Stimulated activated CD8-positive, alpha-beta memory T cell treated with anti-CD3 and anti-CD28 coated beads, Interleukin-7, amount 100 ng/mL, for 24 hours (primary cell): ENCODE measurements around the gene FCGBP.

Experiments
- DNase-seq: peaks from one replicate; pipeline ENCODE4 v3.0.0-alpha.2; 2020; ENCODE audit warnings: low read depth

The FCGBP gene

DNA sequence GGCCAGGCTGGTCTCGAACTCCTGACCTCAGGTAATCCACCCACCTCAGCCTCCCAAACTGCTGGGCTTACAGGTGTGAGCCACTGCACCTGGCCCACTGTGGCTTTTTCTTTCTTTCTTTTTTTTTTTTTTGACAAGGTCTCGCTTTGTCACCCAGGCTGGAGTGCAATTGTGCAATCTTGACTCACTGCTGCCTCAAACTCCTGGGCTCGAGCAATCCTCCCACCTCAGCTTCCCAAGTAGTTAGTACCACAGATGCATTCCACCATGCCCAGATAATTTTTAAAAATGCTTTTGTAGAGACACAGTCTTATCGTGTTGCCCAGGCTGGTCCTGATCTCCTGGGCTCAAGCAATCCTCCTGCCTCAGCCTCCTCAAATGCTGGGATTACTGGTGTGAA is 12.1 kb upstream of the FCGBP start:
- DNase-seq = no peak

DNA sequence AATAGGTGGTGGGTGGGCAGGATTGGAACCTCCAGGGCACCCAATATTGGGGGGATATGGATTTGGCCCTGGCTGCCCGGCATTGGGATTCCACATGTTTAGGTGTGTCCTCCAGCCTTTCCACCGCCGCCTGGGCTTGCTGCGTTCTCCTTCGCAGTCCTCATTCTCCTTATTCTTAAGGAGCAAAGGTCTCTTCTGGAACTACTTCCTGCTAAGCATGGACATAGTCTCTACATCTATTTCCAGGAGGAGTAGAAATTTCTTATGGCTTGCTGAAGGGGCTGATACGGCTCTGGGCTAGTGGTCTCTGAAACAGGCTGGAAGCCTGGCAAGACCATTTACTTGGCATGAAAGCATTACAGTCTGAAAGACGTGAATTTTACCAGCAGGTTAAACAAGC is 9.2 kb upstream of the FCGBP start:
- DNase-seq = no peak

DNA sequence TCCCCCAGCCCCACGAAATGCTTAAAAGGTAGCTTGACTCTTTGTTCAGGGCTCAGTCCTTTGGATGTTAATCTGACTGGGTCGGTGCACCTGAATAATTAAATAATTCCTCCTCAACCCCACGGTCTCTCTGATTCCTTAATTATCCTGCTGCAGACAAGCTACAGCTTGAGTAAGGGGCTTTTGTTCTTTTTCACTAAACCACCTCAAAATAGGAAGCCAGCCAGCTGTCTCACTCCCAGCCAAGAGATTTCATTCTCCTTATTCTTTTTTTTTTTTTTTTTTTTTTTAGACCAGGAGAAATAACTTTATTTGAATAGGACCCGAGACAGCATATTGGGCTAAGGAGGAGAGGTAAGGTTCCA is 7.9 kb upstream of the FCGBP start:
- DNase-seq = no peak

DNA sequence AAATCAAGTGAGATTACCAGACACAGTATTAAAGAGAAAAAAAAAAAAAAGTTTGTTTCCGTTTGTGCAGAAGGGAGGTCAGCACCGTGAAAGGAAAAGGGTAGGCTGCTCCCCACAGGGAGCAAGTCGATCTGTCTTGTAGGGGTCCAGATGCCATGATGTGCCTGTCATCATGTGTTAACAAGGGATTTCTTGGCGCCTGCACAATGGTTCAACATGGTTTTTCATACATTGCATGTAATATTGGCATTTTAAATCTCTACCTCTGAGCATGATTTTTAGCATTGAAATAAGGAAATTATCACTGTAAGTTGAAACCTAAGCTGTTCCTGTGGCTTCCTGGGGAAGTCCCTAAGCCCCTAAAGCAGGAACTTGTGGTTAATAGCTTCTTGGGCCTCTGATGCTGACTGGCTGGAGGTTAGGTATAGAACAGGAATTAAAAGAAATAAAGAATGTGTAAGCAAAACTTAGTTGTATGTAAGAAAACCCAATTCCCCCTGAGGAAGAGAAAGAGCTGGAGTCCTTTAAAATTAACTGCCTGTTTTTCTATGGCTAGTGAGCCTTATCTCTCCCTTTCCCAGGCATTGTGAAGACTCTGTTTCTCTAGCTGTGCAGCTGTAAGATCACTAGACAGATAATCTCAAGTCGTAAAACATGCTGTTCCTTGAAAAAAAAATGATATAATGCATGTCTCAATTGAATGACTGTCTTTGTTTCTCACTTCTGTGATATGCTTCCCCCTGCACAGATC is 7.4 kb upstream of the FCGBP start:
- no peak for DNase-seq

GRCh38 chr19:39941151-39941550 is 6.7 kb upstream of the FCGBP start:
- DNase-seq = no peak

GRCh38 chr19:39940221-39940833 is 5.9 kb upstream of the FCGBP start:
- no peak for DNase-seq

DNA sequence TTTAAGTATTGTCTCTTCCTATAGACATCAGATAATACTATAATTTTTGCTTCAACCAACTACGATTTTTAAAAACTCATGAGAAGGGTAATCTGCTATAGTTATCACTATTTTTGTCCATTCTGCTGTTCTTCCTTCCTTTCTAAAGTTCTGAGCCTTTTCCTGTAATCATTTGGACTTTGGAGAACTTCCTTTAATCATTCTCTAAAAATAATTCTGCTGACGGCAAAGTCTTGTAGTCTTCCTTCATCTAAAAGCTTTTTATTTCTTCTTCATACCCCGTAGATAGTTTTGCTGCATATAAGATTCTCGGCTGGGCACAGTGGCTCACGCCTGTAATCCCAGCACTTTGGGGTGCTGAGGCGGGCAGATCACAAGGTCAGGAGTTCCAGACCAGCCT is 5.1 kb upstream of the FCGBP start:
- DNase-seq = no peak

GRCh38 chr19:39937787-39938186 is 3.4 kb upstream of the FCGBP start:
- no peak for DNase-seq

DNA sequence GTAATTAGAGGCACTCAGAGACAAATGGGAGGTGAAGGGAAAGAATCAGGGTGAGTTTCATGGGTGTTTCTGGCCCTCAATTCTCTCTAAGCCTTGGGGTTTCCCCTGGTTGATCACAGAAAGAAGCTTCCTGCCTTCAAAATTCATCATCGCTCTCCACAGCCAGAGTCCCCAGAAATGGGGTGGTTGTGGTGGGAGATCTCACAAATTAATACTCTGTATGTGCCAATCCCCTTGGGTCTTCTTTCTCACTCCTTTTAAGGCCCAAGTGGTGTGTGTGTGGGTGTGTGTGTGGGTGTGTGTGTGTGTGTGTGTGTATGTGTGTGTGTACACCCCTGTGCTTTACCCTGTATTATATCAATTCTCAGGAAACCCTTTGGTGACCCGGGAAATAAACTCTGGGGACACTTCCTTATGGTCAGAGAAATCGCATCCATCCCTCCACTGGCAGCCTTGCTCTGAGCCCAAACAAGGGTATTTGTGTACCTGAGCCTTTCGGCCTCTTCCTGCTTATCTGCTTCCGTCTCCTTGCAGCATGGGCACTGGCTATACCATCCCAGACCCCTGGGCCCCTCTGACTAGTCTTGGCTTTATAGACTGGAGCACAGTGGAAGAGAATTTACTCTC is 2.8 kb upstream of the FCGBP start:
- DNase-seq = peak; percentile 10

- no peak for DNase-seq
Observed at GRCh38 chr19:39936622-39937021, 2.2 kb upstream of the FCGBP start.

DNA sequence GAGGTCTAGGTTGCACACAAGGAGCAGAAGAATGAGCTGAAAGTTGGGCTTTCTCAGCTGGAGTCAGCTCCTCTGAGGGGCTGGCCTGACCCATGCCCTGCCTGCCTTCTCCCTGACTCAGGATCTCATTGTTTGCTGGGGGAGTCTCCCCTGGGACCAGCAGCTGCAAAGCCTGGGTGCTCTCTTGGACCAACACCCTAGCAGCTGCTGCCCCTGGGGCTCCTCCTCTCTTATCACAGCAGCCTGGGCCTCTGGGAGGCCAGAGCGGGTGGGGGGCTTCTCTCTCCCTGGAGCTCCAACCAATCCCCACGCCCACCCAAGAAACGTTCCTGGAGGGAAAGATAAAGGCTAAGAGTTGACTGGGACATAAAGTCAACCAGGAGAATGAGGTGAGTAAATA is 1.6 kb upstream of the FCGBP start:
- DNase-seq = no peak

DNA sequence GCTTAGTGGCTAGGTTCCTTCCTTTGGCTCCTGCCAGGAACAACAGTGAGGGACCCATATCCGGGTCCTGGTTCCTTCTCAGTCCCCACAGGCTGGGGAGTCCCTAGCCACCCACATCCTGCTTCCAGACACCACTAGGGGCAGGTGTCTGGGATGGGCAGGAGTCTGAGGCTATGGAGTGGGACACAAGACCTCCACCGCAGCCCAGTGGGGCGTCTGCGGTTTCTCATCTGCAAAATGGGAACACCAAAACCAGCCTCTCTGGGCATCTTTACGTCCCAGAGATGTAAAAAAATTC is 879 bp upstream of the FCGBP start:
- no peak for DNase-seq

DNA sequence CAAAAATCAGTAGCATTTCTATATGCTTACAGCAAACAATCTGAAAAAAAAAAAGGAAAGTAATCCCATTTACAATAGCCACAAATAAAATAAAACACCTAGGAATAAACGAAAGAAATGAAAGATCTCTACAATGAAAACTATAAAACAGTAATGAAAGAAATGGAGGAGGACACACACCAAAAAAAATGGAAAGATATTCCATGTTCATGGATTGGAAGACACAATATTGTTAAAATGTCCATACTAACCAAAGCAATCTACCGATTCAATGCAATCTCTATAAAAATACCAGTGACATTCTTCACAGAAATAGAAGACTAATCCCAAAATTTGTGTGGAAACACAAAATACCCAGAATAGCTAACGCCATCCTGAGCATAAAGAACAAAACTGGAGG is 4.7 kb downstream of the FCGBP start:
- DNase-seq = no peak

- no peak for DNase-seq
Observed at GRCh38 chr19:39928357-39928725, 6.1 kb downstream of the FCGBP start.

DNA sequence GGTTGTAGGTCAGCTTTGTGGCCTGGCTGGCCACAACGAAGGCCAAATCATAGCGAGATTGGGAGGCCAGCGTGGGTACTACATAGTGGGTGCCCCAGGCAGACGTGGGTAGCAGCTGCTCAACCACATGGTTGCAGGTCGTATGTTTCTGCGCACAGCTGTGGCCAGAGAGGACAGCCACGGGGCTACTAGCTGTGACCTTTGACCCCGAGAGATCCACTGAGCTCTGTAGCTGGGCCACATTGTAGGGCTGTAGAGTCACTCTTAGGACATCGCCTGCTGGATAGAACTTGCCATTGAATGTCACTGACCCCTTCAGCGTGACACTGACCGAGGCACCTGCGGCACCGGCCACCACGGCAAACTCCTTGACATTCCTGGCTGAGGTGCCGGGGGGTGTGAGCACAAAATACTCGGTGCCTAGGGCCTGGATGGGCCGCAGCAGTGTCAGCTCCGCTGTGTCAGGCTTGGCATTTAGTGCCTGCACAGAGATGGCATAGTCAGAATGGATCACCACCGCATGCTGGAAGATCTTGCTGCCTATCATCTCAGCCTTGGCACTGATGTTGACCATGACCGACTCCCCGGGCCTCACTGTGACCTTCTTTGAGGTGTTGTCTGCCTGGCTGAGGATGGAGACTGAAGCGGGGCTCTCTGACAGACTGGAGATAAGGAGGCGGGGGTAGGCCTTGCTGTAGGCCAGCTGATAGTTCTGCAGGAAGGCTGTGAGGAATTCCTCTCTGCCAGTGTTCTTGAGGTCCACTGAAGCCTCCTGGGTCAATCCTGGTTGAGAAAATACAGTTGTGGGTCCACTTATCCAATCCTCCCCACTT is 6.7 kb downstream of the FCGBP start:
- no peak for DNase-seq

DNA sequence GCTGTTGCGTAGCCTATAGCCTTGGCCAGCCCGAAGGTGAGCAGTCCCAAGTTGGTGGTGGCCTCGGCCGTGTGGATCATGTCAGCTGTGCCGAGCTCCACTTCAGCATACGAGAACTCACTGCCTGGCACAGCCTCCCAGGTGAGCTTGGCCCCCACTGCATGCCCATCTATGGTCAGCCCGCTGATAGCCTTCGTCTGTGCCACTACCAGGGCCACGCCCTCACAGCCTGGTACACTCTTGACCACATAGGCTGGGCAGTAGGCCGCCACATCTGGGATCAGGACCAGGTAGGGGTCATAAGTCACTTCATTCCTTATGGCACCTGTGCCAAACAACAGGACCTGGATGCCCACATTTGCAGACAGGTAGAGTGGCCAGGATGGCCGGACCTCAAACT is 7.4 kb downstream of the FCGBP start:
- no peak for DNase-seq

DNA sequence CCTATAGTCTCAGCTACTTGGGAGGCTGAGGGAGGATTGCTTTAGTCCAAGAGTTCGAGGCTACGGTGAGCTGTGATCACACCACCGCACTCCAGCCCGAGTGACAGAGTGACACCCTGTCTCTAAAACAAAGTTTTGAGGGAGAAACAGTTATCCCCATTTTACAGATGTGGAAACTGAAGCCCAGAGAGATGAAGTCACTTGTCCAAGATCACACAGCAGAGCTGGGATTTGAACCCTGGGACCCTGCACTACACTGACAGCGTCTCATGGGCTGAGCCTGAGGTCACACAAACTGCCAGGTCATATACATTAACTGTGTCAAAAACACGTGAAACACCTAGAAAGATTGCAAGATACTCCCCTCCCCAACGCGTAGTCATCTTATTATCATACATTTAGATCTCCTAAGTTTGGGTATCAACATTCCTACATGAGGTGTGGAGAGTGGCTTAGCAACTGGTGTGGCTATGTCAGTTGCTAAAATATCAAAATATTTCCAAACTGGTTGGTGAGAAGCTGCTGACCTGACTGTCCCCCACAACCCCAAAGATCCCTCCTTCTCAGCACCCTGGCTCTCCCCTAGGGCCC is 8.2 kb downstream of the FCGBP start:
- no peak for DNase-seq

GRCh38 chr19:39924952-39925351 is 9.5 kb downstream of the FCGBP start:
- no peak for DNase-seq

GRCh38 chr19:39924389-39924788 is 10.0 kb downstream of the FCGBP start:
- no peak for DNase-seq

- DNase-seq = no peak
Observed at GRCh38 chr19:39923862-39924261, 10.6 kb downstream of the FCGBP start.

DNA sequence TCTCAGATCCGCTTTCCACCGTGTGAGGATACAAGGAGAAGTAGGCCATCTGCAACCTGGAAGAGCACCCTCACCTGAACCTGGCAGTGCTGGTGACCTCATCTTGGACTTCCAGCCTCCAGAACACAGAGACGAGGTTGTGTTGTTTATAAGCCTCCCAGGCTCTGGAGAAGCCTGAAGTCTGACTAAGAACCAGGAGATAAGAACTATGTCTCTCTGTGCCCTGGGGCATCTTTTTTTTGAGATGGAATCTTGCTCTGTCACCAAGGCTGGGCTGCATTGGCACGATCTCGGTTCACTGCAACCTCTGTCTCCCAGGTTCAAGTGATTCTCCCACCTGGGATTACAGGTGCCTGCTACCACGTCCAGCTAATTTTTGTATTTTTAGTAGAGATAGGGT is 14.5 kb downstream of the FCGBP start:
- DNase-seq = no peak

DNA sequence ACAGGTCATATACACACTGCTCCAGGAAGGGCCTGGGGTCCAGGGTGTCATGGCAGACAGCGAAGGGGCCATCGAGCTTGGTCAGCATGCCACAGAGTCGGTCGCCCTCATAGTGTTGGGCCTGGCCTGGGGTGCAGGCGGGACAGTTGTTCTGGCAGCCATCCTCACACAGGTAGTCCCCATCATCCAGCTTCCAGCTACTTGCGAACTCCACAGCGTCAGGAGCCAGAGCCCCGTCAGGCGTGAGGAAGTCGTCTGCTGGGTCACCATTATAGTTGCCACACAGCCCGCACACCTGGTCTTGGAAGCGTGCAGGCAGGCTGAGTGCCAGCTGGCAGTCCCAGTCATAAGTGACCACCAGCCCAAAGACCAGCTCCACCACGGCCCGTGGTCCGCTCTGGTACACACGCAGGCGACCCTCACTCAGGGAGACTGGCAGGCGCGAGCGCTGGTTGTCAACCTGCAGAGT is 16.2 kb downstream of the FCGBP start:
- no peak for DNase-seq
